Measurements from ENCODE around the gene KCNIP4.
A peak's percentile ranks its signal among the peaks of the same experiment; 100 is the strongest.

KCNIP4 gene

GRCh38 chr4:21139327-21139726 lies 809.2 kb downstream of the KCNIP4 start:
- DNase-seq: no peak

GRCh38 chr4:21136051-21136630 lies 812.4 kb downstream of the KCNIP4 start:
- DNase-seq: no peak

GRCh38 chr4:21134994-21135393 lies 813.6 kb downstream of the KCNIP4 start:
- DNase-seq: peak; percentile 11

GRCh38 chr4:21130606-21131005 lies 818.0 kb downstream of the KCNIP4 start:
- no peak for DNase-seq

- DNase-seq: no peak
Measured at GRCh38 chr4:21126014-21126512, 822.5 kb downstream of the KCNIP4 start.

- no peak for DNase-seq
Measured at GRCh38 chr4:21118301-21118700, 830.3 kb downstream of the KCNIP4 start.

GRCh38 chr4:21117541-21118180 lies 830.9 kb downstream of the KCNIP4 start:
- no peak for DNase-seq

GRCh38 chr4:21113496-21114223 lies 834.9 kb downstream of the KCNIP4 start:
- DNase-seq: no peak

- DNase-seq: no peak
Measured at GRCh38 chr4:21102667-21103066, 845.9 kb downstream of the KCNIP4 start.

GRCh38 chr4:21097865-21098264 lies 850.7 kb downstream of the KCNIP4 start:
- no peak for DNase-seq

GRCh38 chr4:21097026-21097425 lies 851.5 kb downstream of the KCNIP4 start:
- DNase-seq: no peak

GRCh38 chr4:21092531-21092930 lies 856.0 kb downstream of the KCNIP4 start:
- no peak for DNase-seq

- DNase-seq: no peak
Measured at GRCh38 chr4:21090094-21090666, 858.4 kb downstream of the KCNIP4 start.

GRCh38 chr4:21083413-21083812 lies 865.2 kb downstream of the KCNIP4 start:
- DNase-seq: no peak

- no peak for DNase-seq
Measured at GRCh38 chr4:21077967-21078366, 870.6 kb downstream of the KCNIP4 start.

GRCh38 chr4:21067351-21067750 lies 881.2 kb downstream of the KCNIP4 start:
- DNase-seq: no peak

- no peak for DNase-seq
Measured at GRCh38 chr4:21061902-21062301, 886.7 kb downstream of the KCNIP4 start.

GRCh38 chr4:21046141-21046540 lies 902.4 kb downstream of the KCNIP4 start:
- no peak for DNase-seq

- DNase-seq: no peak
Measured at GRCh38 chr4:21045119-21045518, 903.5 kb downstream of the KCNIP4 start.

GRCh38 chr4:21041708-21042107 lies 906.9 kb downstream of the KCNIP4 start:
- no peak for DNase-seq

- DNase-seq: no peak
Measured at GRCh38 chr4:21034728-21035127, 913.8 kb downstream of the KCNIP4 start.

GRCh38 chr4:21032089-21032645 lies 916.4 kb downstream of the KCNIP4 start:
- DNase-seq: no peak

GRCh38 chr4:21018817-21019216 lies 929.8 kb downstream of the KCNIP4 start:
- DNase-seq: no peak
